ENCODE data around the gene MPV17.
"Not testable (repeated sequence)": the region's sequence is repeated elsewhere in the genome, so short reads cannot be mapped to it uniquely, and the experiment has no call there.

The MPV17 gene

GRCh38 chr2:27322301-27322765, 564 bp downstream of the MPV17 start:
- DNase-seq = no peak

GRCh38 chr2:27320958-27321543, 1.8 kb downstream of the MPV17 start:
- DNase-seq = no peak

GRCh38 chr2:27319839-27320238, 3.1 kb downstream of the MPV17 start:
- DNase-seq = not testable (repeated sequence)

- DNase-seq = no peak
Observed at GRCh38 chr2:27316655-27317412, 6.1 kb downstream of the MPV17 start.

GRCh38 chr2:27315122-27315521, 7.8 kb downstream of the MPV17 start:
- DNase-seq = no peak

GRCh38 chr2:27314709-27315108, 8.2 kb downstream of the MPV17 start:
- no peak for DNase-seq

- DNase-seq = no peak
Observed at GRCh38 chr2:27313882-27314645, 8.8 kb downstream of the MPV17 start.

- DNase-seq = no peak
Observed at GRCh38 chr2:27312152-27312551, 10.7 kb downstream of the MPV17 start.

GRCh38 chr2:27309651-27310050, 13.2 kb downstream of the MPV17 start:
- no peak for DNase-seq

- peak; percentile 32 for DNase-seq
Observed at GRCh38 chr2:27308359-27308881, 14.5 kb downstream of the MPV17 start, which contains the start of gene UCN. TSS of gene UCN (minus strand) at chr2:27308445. CDS start at chr2:27307895, 550 bp downstream.

GRCh38 chr2:27307545-27308358, 15.1 kb downstream of the MPV17 start:
- DNase-seq = peak; percentile 34

GRCh38 chr2:27307287-27307544, 15.7 kb downstream of the MPV17 start:
- DNase-seq = no peak

GRCh38 chr2:27306573-27307286, 16.2 kb downstream of the MPV17 start:
- DNase-seq = peak; percentile 17

GRCh38 chr2:27306136-27306535, 16.8 kb downstream of the MPV17 start:
- DNase-seq = no peak

GRCh38 chr2:27305516-27305915, 17.4 kb downstream of the MPV17 start:
- no peak for DNase-seq

GRCh38 chr2:27304488-27305240, 18.2 kb downstream of the MPV17 start:
- DNase-seq = no peak

GRCh38 chr2:27303093-27304025, 19.5 kb downstream of the MPV17 start:
- peak; percentile 86 for DNase-seq

- not testable (repeated sequence) for DNase-seq
Observed at GRCh38 chr2:27300606-27301005, 22.3 kb downstream of the MPV17 start.

- DNase-seq = no peak
Observed at GRCh38 chr2:27298391-27299080, 24.4 kb downstream of the MPV17 start.

GRCh38 chr2:27297195-27297594, 25.7 kb downstream of the MPV17 start:
- DNase-seq = no peak
